Astrocyte (in vitro differentiated cells and primary cell): ENCODE data around the gene GMNC. TPM values are rescaled to one million over a fixed set of nuclear protein-coding genes. Genes with fewer than 3 reads are reported as not detected.

Experiments used
- DNase-seq: peaks from one replicate; pipeline ENCODE4 v3.0.0-alpha.2; 2010; ENCODE audit warnings: low read depth
- FAIRE-seq: peaks from 2 replicates; lab custom pipeline; 2011; peaks lifted over from hg19 to GRCh38; lab: Jason Lieb, UNC
- H2AFZ ChIP-seq: 2 replicates; pipeline ENCODE4 v1.6.0; 2012; ENCODE audit warnings: low read depth, low read length, inconsistent platforms
- H3K27ac ChIP-seq: 2 replicates; pipeline ENCODE4 v1.5.1; 2011; ENCODE audit warnings: low read depth, low read length, inconsistent platforms
- H3K27me3 ChIP-seq: 2 replicates; pipeline ENCODE4 v1.6.0; 2011; ENCODE audit warnings: low read length, inconsistent platforms; ENCODE audit not compliant: insufficient read depth
- H3K36me3 ChIP-seq: 2 replicates; pipeline ENCODE4 v1.5.1; 2011; ENCODE audit warnings: low read length, inconsistent platforms; ENCODE audit not compliant: insufficient read depth
- H3K4me1 ChIP-seq: 2 replicates; pipeline ENCODE4 v1.5.1; 2011; ENCODE audit warnings: low read length, inconsistent platforms; ENCODE audit not compliant: insufficient read depth
- H3K4me2 ChIP-seq: 2 replicates; pipeline ENCODE4 v1.6.0; 2012; ENCODE audit warnings: low read length, inconsistent platforms
- H3K4me3 ChIP-seq: 2 replicates; pipeline ENCODE4 v1.5.1; 2011; ENCODE audit warnings: low read depth, mild to moderate bottlenecking, low read length, inconsistent platforms; ENCODE audit not compliant: insufficient read depth
- H3K79me2 ChIP-seq: 2 replicates; pipeline ENCODE4 v1.6.0; 2012; ENCODE audit warnings: mild to moderate bottlenecking, low read length, inconsistent platforms; ENCODE audit not compliant: insufficient read depth
- H3K9ac ChIP-seq: 2 replicates; pipeline ENCODE4 v1.6.0; 2012; ENCODE audit warnings: mild to moderate bottlenecking, low read length, inconsistent platforms
- H3K9me3 ChIP-seq: 2 replicates; pipeline ENCODE4 v1.5.1; 2012; ENCODE audit warnings: low read depth, mild to moderate bottlenecking, low read length, inconsistent platforms; ENCODE audit not compliant: insufficient read depth
- H4K20me1 ChIP-seq: 2 replicates; pipeline ENCODE4 v1.6.0; 2012; ENCODE audit warnings: low read length, inconsistent platforms; ENCODE audit not compliant: insufficient read depth
- H3K27ac Mint-ChIP-seq: one replicate; pipeline ENCODE4 v1.8.0; 2021; ENCODE audit warnings: mild to moderate bottlenecking, mixed read lengths; ENCODE audit not compliant: unreplicated experiment
- H3K27me3 Mint-ChIP-seq: one replicate; pipeline ENCODE4 v1.8.0; 2021; ENCODE audit warnings: low read depth, mixed read lengths; ENCODE audit not compliant: unreplicated experiment
- H3K36me3 Mint-ChIP-seq: one replicate; pipeline ENCODE4 v1.8.0; 2021; ENCODE audit warnings: low read depth, mixed read lengths; ENCODE audit not compliant: unreplicated experiment
- H3K4me1 Mint-ChIP-seq: one replicate; pipeline ENCODE4 v1.8.0; 2021; ENCODE audit warnings: low read depth, mixed read lengths; ENCODE audit not compliant: unreplicated experiment
- H3K4me3 Mint-ChIP-seq: one replicate; pipeline ENCODE4 v1.8.0; 2021; ENCODE audit warnings: mild to moderate bottlenecking, moderate library complexity, mixed read lengths; ENCODE audit not compliant: unreplicated experiment
- H3K9me3 Mint-ChIP-seq: one replicate; pipeline ENCODE4 v1.8.0; 2021; ENCODE audit warnings: mild to moderate bottlenecking, mixed read lengths; ENCODE audit not compliant: unreplicated experiment
- CTCF ChIP-seq: IDR thresholded peaks from 2 replicates; pipeline ENCODE4 v1.5.1; 2011; ENCODE audit warnings: low read depth, mild to moderate bottlenecking, inconsistent platforms, low read length, moderate library complexity; ENCODE audit not compliant: insufficient read depth
- EZH2 ChIP-seq: IDR thresholded peaks from 2 replicates; pipeline ENCODE4 v1.6.1; 2012; ENCODE audit warnings: mild to moderate bottlenecking, low read length, inconsistent platforms; ENCODE audit not compliant: insufficient read depth
- total RNA-seq: library from RNA; stranded (reverse); gene quantifications from 2 replicates; pipeline ENCODE4 v1.2.1, GENCODE V29; 2021

GMNC gene
- total RNA-seq, 1 donor from 2014 or later, result 0.75 TPM

- no peaks in the 10 kb centered on the region for H3K36me3 ChIP-seq
- no peak overlapping the region for H2AFZ ChIP-seq
- Mint-ChIP-seq H3K36me3 (no peaks in the 10 kb centered on the region), H3K27ac (no peak overlapping the region), H3K4me1 (no peaks in the 10 kb centered on the region), H3K9me3 (peaks cover 8% of the 10 kb centered on the region), H3K4me3 (no peak overlapping the region), H3K27me3 (no peaks in the 10 kb centered on the region)
- H3K9me3 ChIP-seq, result no peaks in the 10 kb centered on the region
- H3K9ac ChIP-seq, result no peak overlapping the region
- no peak overlapping the region for H3K27ac ChIP-seq
- no peaks in the 10 kb centered on the region for H3K4me1 ChIP-seq
- no peaks in the 10 kb centered on the region for H3K79me2 ChIP-seq
- DNase-seq (no peak), FAIRE-seq (no peak)
- H3K4me3 ChIP-seq, result no peak overlapping the region
- no peak for TF ChIP-seq EZH2
- no peak for TF ChIP-seq CTCF
- H3K27me3 ChIP-seq, result no peaks in the 10 kb centered on the region
- no peak overlapping the region for H3K4me2 ChIP-seq
- H4K20me1 ChIP-seq, result no peaks in the 10 kb centered on the region
These were observed 40.7 kb upstream of the GMNC start for GRCh38 chr3:190903156-190903555.

DNA sequence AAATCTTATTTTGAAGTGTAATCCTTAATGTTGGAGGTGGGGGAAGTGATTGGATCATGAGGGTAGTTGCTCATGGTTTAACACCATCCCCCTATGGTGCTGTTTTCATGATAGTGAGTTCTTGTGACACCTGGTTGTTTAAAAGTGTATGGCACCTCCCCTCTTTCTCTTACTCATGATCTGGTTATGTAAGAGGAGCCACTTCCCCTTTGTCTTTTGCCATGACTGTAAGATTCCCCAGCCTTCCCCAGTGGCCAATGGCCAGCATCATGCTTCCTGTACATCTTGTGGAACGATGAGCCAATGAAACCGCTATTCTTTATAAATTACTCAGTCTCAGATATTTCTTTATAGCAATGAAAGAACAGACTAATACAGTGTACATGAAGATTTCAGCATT lies 39.8 kb upstream of the GMNC start:
- Mint-ChIP-seq H3K36me3 (no peaks in the 10 kb centered on the region), H3K4me1 (no peaks in the 10 kb centered on the region), H3K27me3 (no peaks in the 10 kb centered on the region), H3K9me3 (peaks cover 8% of the 10 kb centered on the region), H3K4me3 (no peak overlapping the region), H3K27ac (no peak overlapping the region)
- Histone ChIP-seq H3K9ac (no peak overlapping the region), H2AFZ (no peak overlapping the region), H3K4me3 (no peak overlapping the region), H3K4me1 (no peaks in the 10 kb centered on the region), H3K27me3 (no peaks in the 10 kb centered on the region), H3K9me3 (no peaks in the 10 kb centered on the region), H3K79me2 (no peaks in the 10 kb centered on the region), H3K27ac (no peak overlapping the region), H3K36me3 (no peaks in the 10 kb centered on the region), H3K4me2 (no peak overlapping the region), H4K20me1 (no peaks in the 10 kb centered on the region)
- no peak for FAIRE-seq
- DNase-seq, result no peak
- TF ChIP-seq CTCF, result no peak
- no peak for TF ChIP-seq EZH2

GRCh38 chr3:190892395-190892902 lies 30.0 kb upstream of the GMNC start:
- Mint-ChIP-seq H3K27me3 (no peaks in the 10 kb centered on the region), H3K9me3 (peaks cover 6% of the 10 kb centered on the region), H3K36me3 (no peaks in the 10 kb centered on the region), H3K4me3 (no peak overlapping the region), H3K27ac (no peak overlapping the region), H3K4me1 (no peaks in the 10 kb centered on the region)
- FAIRE-seq (no peak), DNase-seq (peak; percentile 43)
- Histone ChIP-seq H3K36me3 (no peaks in the 10 kb centered on the region), H3K4me2 (no peak overlapping the region), H4K20me1 (no peaks in the 10 kb centered on the region), H3K4me3 (no peak overlapping the region), H3K79me2 (no peaks in the 10 kb centered on the region), H3K4me1 (no peaks in the 10 kb centered on the region), H3K27ac (no peak overlapping the region), H3K27me3 (no peaks in the 10 kb centered on the region), H2AFZ (no peak overlapping the region), H3K9ac (no peak overlapping the region), H3K9me3 (no peaks in the 10 kb centered on the region)
- TF ChIP-seq CTCF (no peak), EZH2 (no peak)
